Colonic mucosa (tissue), 4 donors: Measurements from ENCODE around the gene IDH2. TPM values are rescaled to one million over a fixed set of nuclear protein-coding genes. Genes with fewer than 3 reads are reported as not detected.
A peak's percentile ranks its signal among the peaks of the same experiment; 100 is the strongest.
"Not testable (repeated sequence)": the region's sequence is repeated elsewhere in the genome, so short reads cannot be mapped to it uniquely, and the experiment has no call there.

Source experiments
- DNase-seq: peaks from one replicate; pipeline ENCODE4 v3.0.0-alpha.2; 2020
- H3K27ac ChIP-seq: fragments of 200-600 bp; one replicate; pipeline ENCODE4 v1.8.0; 2021
- H3K27me3 ChIP-seq: fragments of 200-600 bp; one replicate; pipeline ENCODE4 v1.8.0; 2021
- H3K36me3 ChIP-seq: fragments of 200-600 bp; one replicate; pipeline ENCODE4 v1.8.0; 2021
- H3K4me1 ChIP-seq: fragments of 200-600 bp; one replicate; pipeline ENCODE4 v1.8.0; 2021; ENCODE audit warnings: mild to moderate bottlenecking
- H3K4me3 ChIP-seq: fragments of 200-600 bp; one replicate; pipeline ENCODE4 v1.8.0; 2021
- H3K9ac ChIP-seq, 2 donors: one replicate each; pipeline ENCODE4 v1.7.0; 2013; ENCODE audit warnings: control low read depth in 2 of 2, low read depth in 2 of 2, low read length in 2 of 2
- H3K9me3 ChIP-seq: fragments of 200-600 bp; one replicate; pipeline ENCODE4 v1.8.0; 2021
- intact Hi-C: fragments of 100-400 bp; cut with DNase I; formaldehyde crosslinking; loops from one replicate; pipeline ENCODE4 v1.14.1; 2022
- total RNA-seq, 2 donors: library from RNA; stranded (reverse); fragmentation: NEBNext Ultra II Directional in 1 of 2; extraction: Animal tissue kit (Norgen Biotek cat#: 25700) in 1 of 2; gene quantifications; one replicate each; pipeline ENCODE4 v1.2.1, GENCODE V29; 2021
- TF ChIP-seq, protein P1 (sequence below): fragments of 200-600 bp; IDR thresholded peaks from one replicate; pipeline ENCODE4 v1.8.0; 2022; ENCODE audit warnings: antibody characterized with exemption, mild to moderate bottlenecking
- donor health status: healthy.
- donor health status: DM: no; HTN: no; CAD: no.
- donor health status: DM: no; HTN: no; CAD: no.

Gene IDH2
- total RNA-seq, result 100 to 1,000 TPM; 201 to 286 TPM

DNA sequence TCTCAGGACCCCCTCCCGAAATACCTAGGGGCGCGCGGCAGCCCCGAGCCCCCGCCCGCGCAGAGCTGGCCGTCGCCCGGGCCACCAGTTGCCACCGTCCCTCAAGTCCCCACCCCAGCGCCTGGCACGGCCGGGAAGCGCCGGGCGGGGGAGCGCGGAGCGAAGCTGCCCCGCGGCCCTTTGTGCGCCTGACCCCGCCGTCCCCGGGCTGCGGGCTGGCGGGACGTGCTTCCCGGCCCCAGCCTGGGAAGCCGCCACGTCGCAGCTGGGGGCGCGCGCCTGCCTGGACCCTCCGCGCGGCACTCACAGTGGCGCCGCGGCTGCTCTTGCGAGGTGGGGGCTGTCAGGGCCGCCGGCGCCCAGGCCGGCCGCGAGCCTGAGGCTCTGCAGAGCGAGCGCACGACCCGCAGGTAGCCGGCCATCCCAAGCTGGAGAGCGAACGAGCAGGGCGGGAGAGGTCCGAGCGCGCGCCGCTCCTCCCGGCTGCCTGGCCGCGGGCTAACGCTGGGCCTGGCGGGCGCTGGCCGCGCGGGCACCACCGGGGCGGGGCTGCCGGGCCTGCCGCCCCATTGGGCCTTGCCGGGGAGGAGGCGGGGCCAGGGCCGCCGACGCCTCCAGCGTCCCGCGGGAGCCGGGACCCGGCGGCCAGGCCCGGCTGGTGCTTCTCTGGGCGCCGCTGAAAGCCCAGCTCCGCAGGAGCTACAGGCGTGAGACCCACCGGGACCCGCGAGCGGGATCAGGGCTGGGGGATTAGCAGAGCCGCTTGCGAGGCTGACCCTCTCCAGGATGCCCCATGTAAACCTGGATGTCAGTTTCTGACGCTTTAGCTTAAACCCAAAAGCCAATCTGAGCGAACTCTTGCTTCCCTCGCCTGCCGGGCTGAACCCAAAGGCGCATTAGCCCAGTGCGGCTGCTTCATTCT lies at the start of gene IDH2:
Gene IDH2 (minus strand): TSS at position 500 of the 922 bp plus-strand sequence. CDS start 78 bp downstream, at position 422.
- peak within 1 kb of the TSS; percentile 96 for H3K9ac ChIP-seq
- peak within 1 kb of the TSS; percentile 95 for H3K4me3 ChIP-seq
- TF ChIP-seq, protein P1, sequence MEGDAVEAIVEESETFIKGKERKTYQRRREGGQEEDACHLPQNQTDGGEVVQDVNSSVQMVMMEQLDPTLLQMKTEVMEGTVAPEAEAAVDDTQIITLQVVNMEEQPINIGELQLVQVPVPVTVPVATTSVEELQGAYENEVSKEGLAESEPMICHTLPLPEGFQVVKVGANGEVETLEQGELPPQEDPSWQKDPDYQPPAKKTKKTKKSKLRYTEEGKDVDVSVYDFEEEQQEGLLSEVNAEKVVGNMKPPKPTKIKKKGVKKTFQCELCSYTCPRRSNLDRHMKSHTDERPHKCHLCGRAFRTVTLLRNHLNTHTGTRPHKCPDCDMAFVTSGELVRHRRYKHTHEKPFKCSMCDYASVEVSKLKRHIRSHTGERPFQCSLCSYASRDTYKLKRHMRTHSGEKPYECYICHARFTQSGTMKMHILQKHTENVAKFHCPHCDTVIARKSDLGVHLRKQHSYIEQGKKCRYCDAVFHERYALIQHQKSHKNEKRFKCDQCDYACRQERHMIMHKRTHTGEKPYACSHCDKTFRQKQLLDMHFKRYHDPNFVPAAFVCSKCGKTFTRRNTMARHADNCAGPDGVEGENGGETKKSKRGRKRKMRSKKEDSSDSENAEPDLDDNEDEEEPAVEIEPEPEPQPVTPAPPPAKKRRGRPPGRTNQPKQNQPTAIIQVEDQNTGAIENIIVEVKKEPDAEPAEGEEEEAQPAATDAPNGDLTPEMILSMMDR, result no peak
- no peaks in the 10 kb centered on the region for H3K27me3 ChIP-seq
- H3K36me3 ChIP-seq, result no peaks in the 10 kb centered on the region
- intact Hi-C loops, result no loop called here
- no peaks in the 10 kb centered on the region for H3K4me1 ChIP-seq
- peak; percentile 84 for DNase-seq
- H3K27ac ChIP-seq, result peak within 1 kb of the TSS; percentile 91
- no peaks in the 10 kb centered on the region for H3K9me3 ChIP-seq

DNA sequence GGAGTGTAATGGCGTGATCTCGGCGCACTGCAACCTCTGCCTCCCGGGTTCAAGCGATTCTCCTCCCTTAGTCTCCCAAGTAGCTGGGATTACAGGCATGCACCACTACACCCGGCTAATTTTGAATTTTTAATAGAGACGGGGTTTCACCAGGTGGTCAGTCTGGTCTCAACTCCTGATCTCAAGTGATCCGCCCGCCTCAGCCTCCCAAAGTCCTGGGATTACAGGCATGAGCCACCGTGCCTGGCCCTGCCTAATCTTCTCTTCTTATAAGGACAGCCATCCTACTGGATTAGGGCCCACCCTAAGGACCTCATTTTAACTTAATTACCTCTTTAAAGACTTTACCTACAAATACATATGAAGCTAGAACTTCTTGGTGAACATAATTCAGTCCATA lies 48.3 kb upstream of the IDH2 start:
- DNase-seq, H3K36me3 ChIP-seq, H3K4me1 ChIP-seq, H3K9ac ChIP-seq, intact Hi-C loops, H3K27me3 ChIP-seq, H3K4me3 ChIP-seq, H3K9me3 ChIP-seq, H3K27ac ChIP-seq: not testable (repeated sequence)

DNA sequence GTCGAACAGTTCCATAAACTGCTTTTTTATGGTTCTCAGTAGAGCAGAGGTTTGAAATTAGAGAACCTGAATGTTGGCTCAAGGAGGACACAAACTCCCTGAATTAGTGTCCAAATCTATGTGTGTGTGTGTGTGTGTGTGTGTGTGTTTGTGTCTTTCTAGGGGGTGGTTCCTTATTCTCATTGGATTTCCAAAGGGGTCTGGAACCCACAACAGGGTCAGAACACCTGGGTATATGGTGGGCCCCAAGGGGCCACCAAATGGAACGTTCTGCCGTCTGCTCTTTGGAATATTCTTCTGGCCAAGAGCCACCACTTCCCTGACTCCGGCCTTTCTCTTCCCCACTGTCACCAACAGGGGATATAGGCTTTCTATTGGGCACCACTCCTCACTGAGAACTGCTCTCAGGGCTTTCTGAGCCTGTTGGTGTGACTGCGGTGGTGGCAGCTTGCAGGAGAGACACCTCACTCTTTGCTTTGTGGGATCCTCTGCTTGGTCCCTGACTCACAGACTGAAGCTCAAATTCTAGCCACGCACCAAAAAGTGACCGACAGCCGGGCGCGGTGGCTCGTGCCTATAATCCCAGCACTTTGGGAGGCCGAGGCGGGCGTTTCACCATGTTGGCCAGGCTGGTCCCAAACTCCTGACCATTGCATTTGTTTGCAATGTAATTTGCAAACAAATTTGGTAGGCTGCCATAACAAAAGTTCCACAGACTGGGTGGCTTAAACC lies 47.5 kb upstream of the IDH2 start:
- Histone ChIP-seq H3K9me3 (no peaks in the 10 kb centered on the region), H3K27ac (peak overlapping the region; percentile 25), H3K36me3 (no peaks in the 10 kb centered on the region), H3K27me3 (no peaks in the 10 kb centered on the region), H3K4me3 (no peak overlapping the region), H3K4me1 (peaks cover 5% of the 10 kb centered on the region), H3K9ac (peak overlapping the region in 1 of 2 donors; percentile 37)
- TF ChIP-seq, protein P1, result no peak
- no peak for DNase-seq
- intact Hi-C loops, result no loop called here

DNA sequence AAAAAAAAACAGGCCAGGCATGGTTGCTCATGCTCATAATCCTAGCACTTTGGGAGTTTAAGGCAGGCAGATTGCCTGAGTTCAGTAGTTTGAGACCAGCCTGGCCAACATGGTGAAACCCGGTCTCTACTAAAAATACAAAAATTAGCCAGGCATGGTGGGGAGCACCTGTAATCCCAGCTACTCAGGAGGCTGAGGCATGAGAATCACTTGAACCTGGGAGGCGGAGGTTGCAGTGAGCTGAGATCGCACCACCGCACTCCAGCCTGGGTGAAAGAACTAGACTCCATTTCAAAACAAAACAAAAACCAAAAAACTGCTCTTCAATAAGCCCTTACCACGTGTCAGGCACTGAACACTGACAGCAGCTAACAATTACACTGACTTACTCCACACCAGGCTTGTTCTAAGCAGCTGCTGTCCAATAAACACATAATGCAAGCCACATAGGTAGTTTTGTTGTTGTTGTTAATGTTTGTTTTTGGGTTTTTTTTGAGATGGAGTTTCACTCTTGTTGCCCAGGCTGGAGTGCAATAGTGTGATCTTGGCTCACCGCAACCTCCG lies 44.0 kb upstream of the IDH2 start:
- H3K9me3 ChIP-seq, H3K9ac ChIP-seq, DNase-seq, H3K27me3 ChIP-seq, H3K27ac ChIP-seq, intact Hi-C loops, H3K4me3 ChIP-seq, H3K36me3 ChIP-seq: not testable (repeated sequence)
- peaks cover 12% of the 10 kb centered on the region for H3K4me1 ChIP-seq

DNA sequence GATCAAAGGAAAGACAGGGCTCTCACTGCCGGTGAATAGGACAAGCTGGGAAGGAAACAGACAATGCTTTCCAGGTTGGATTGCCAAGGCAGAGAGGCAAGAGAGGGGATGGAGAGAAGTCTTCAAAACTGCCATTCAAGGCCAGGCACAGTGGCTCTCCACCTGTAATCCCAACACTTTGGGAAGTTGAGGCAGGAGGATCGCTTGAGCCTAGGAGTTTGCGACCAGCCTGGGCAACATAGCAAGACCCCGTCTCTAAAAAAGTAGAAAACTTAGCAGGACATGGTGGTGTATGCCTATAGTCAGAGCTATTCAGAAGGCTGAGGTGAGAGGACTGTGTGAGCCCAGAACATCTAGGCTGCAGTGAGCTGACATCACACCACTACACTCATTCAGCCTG lies 43.5 kb upstream of the IDH2 start:
- no peaks in the 10 kb centered on the region for H3K27me3 ChIP-seq
- H3K9me3 ChIP-seq, result no peaks in the 10 kb centered on the region
- intact Hi-C loops, result no loop called here
- DNase-seq, result no peak
- H3K27ac ChIP-seq, result no peak overlapping the region
- no peak overlapping the region for H3K4me3 ChIP-seq
- H3K36me3 ChIP-seq, result no peaks in the 10 kb centered on the region
- TF ChIP-seq, protein P1, result no peak
- H3K9ac ChIP-seq, result no peak overlapping the region
- H3K4me1 ChIP-seq, result peaks cover 12% of the 10 kb centered on the region

DNA sequence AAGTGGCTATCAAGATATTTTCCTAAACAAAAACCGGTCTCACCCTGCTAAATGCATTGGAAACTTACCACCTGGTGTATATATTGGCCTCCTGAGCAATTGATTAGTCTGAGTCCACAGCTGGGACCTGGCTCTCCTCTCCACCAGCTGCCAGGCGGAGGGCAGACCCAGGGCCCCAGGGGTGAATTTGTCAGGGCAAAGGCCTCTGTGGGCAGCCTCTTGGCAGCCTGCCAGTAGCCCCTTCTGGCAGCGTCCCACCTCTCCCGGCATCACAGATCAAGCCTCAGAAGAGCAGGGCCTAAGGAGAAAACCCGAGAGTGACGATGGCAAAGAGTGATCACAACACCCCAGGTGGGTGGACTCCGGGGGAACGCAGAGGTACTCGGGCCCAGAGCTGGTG lies 43.0 kb upstream of the IDH2 start:
- Histone ChIP-seq H3K9ac (no peak overlapping the region), H3K36me3 (no peaks in the 10 kb centered on the region), H3K27me3 (no peaks in the 10 kb centered on the region), H3K9me3 (no peaks in the 10 kb centered on the region), H3K4me3 (no peak overlapping the region), H3K27ac (no peak overlapping the region), H3K4me1 (peaks cover 12% of the 10 kb centered on the region)
- TF ChIP-seq, protein P1, result no peak
- intact Hi-C loops, result no loop called here
- no peak for DNase-seq
